GM23338 (cell line): Measurements from ENCODE around the gene SEC14L1. TPM values are rescaled to one million over a fixed set of nuclear protein-coding genes. Genes with fewer than 3 reads are reported as not detected.

ENCODE experiments used
- ATAC-seq: fragments of 200-7000 bp; cut with Tn5 transposase; 3 replicates; pipeline ENCODE4 v1.9.1; 2020
- DNase-seq: peaks from one replicate; pipeline ENCODE4 v3.0.0-alpha.2; 2015; ENCODE audit warnings: low spot score
- H2AFZ ChIP-seq: fragments of 200-600 bp; sonication (generic); 2 replicates; pipeline ENCODE4 v1.8.0; 2016; ENCODE audit warnings: antibody characterized with exemption, mild to moderate bottlenecking, moderate library complexity
- H3F3A ChIP-seq: fragments of 200-600 bp; sonication (generic); replicated peaks from 2 replicates; pipeline ENCODE4 v1.8.0; 2017; ENCODE audit warnings: antibody characterized with exemption, mixed run types, low read depth
- H3K27ac ChIP-seq: fragments of 200-600 bp; sonication (generic); 2 replicates; pipeline ENCODE4 v1.6.1; 2016; ENCODE audit warnings: low read depth
- H3K27me3 ChIP-seq: fragments of 200-600 bp; sonication (generic); 2 replicates; pipeline ENCODE4 v1.8.0; 2016; ENCODE audit warnings: mild to moderate bottlenecking, mixed run types, moderate library complexity; ENCODE audit not compliant: insufficient read depth
- H3K36me3 ChIP-seq: fragments of 200-600 bp; sonication (generic); 2 replicates; pipeline ENCODE4 v1.8.0; 2016; ENCODE audit warnings: mild to moderate bottlenecking; ENCODE audit not compliant: insufficient read depth
- H3K4me1 ChIP-seq: fragments of 200-600 bp; sonication (generic); 2 replicates; pipeline ENCODE4 v1.8.0; 2016; ENCODE audit warnings: mild to moderate bottlenecking, moderate library complexity; ENCODE audit not compliant: insufficient read depth
- H3K4me2 ChIP-seq: fragments of 200-600 bp; sonication (generic); 2 replicates; pipeline ENCODE4 v1.7.1; 2017; ENCODE audit warnings: mixed run types
- H3K4me3 ChIP-seq: fragments of 200-600 bp; sonication (generic); 2 replicates; pipeline ENCODE4 v1.6.1; 2016; ENCODE audit warnings: mixed run types
- H3K79me2 ChIP-seq: fragments of 200-600 bp; sonication (generic); replicated peaks from 2 replicates; pipeline ENCODE4 v1.8.0; 2017; ENCODE audit warnings: mild to moderate bottlenecking; ENCODE audit not compliant: insufficient read depth
- H3K9me2 ChIP-seq: fragments of 200-600 bp; sonication (generic); 2 replicates; pipeline ENCODE4 v1.8.0; 2017; ENCODE audit not compliant: insufficient read depth
- H4K20me1 ChIP-seq: fragments of 200-600 bp; sonication (generic); replicated peaks from 2 replicates; pipeline ENCODE4 v1.8.0; 2017; ENCODE audit warnings: mild to moderate bottlenecking; ENCODE audit not compliant: insufficient read depth
- H3K27ac Mint-ChIP-seq: 2 replicates; pipeline ENCODE4 v1.8.0; 2020; ENCODE audit warnings: inconsistent platforms, mild to moderate bottlenecking, moderate library complexity, mixed read lengths
- H3K27me3 Mint-ChIP-seq: 3 replicates; pipeline ENCODE4 v1.8.0; 2022; ENCODE audit warnings: low read depth, mild to moderate bottlenecking, moderate library complexity, mixed read lengths, inconsistent platforms; ENCODE audit not compliant: insufficient read depth, poor library complexity
- H3K36me3 Mint-ChIP-seq: 3 replicates; pipeline ENCODE4 v1.8.0; 2021; ENCODE audit warnings: low read depth, mild to moderate bottlenecking, inconsistent platforms, moderate library complexity, mixed read lengths
- H3K4me1 Mint-ChIP-seq: 3 replicates; pipeline ENCODE4 v1.8.0; 2020; ENCODE audit warnings: mild to moderate bottlenecking, inconsistent platforms, mixed read lengths
- H3K4me3 Mint-ChIP-seq: 3 replicates; pipeline ENCODE4 v1.8.0; 2021; ENCODE audit warnings: moderate library complexity, mild to moderate bottlenecking, inconsistent platforms, mixed read lengths
- H3K9me3 Mint-ChIP-seq: 3 replicates; pipeline ENCODE4 v1.8.0; 2020; ENCODE audit warnings: moderate library complexity, mild to moderate bottlenecking, inconsistent platforms, mixed read lengths
- CREB1 ChIP-seq: fragments of 250-450 bp; sonication (Bioruptor Pico); IDR thresholded peaks from 2 replicates; pipeline ENCODE4 v1.5.0; 2020; ENCODE audit warnings: low read depth, mild to moderate bottlenecking, moderate library complexity
- EZH2 ChIP-seq: fragments of 200-600 bp; sonication (generic); IDR thresholded peaks from one replicate; pipeline ENCODE4 v1.8.0; 2017; ENCODE audit warnings: antibody characterized with exemption, mild to moderate bottlenecking, low read depth; ENCODE audit not compliant: unreplicated experiment
- EZH2phosphoT487 ChIP-seq: fragments of 200-600 bp; sonication (generic); IDR thresholded peaks from one replicate; pipeline ENCODE4 v1.8.1; 2018; ENCODE audit warnings: antibody characterized with exemption; ENCODE audit not compliant: unreplicated experiment
- JUNB ChIP-seq: IDR thresholded peaks from one replicate; pipeline ENCODE4 v1.6.1; 2016; ENCODE audit warnings: antibody characterized with exemption; ENCODE audit not compliant: unreplicated experiment
- NANOG ChIP-seq: IDR thresholded peaks from 2 replicates; pipeline ENCODE4 v1.6.1; 2016; ENCODE audit warnings: antibody characterized with exemption, borderline replicate concordance
- POLR2AphosphoS5 ChIP-seq: IDR thresholded peaks from 2 replicates; pipeline ENCODE4 v1.6.1; 2016; ENCODE audit warnings: antibody characterized with exemption, low read depth
- STAT1 ChIP-seq: IDR thresholded peaks from one replicate; pipeline ENCODE4 v1.6.1; 2016; ENCODE audit warnings: antibody characterized with exemption; ENCODE audit not compliant: unreplicated experiment
- ZNF114 ChIP-seq: fragments of 250-450 bp; sonication (Bioruptor Pico); IDR thresholded peaks from 2 replicates; pipeline ENCODE4 v1.5.0; 2020; ENCODE audit warnings: mild to moderate bottlenecking, moderate library complexity
- ZNF331 ChIP-seq: fragments of 250-450 bp; sonication (Bioruptor Pico); IDR thresholded peaks from 2 replicates; pipeline ENCODE4 v1.5.0; 2020; ENCODE audit warnings: low read depth, mild to moderate bottlenecking, moderate library complexity
- polyA plus RNA-seq: library from polyadenylated mRNA; unstranded; fragments of >200 nt; fragmentation: Nextera tagmentation; extraction: Ambion mirVana; gene quantifications from 2 replicates; pipeline ENCODE4 v1.2.1, GENCODE V29; 2016
- total RNA-seq: library from RNA; depleted of rRNA; stranded (reverse); fragments of >200 nt; shearing (Covaris generic); gene quantifications from 2 replicates; pipeline ENCODE4 v1.2.3, GENCODE V29; 2014
- TF ChIP-seq, protein P1 (sequence below): fragments of 250-450 bp; sonication (Bioruptor Pico); IDR thresholded peaks from 2 replicates; pipeline ENCODE4 v1.5.0; 2020; ENCODE audit warnings: mild to moderate bottlenecking, moderate library complexity
- TF ChIP-seq, protein P2 (sequence below): IDR thresholded peaks from 2 replicates; pipeline ENCODE4 v1.6.1; 2016; ENCODE audit warnings: antibody characterized with exemption
- TF ChIP-seq, protein P3 (sequence below): IDR thresholded peaks from one replicate; pipeline ENCODE4 v1.6.1; 2018; ENCODE audit warnings: antibody characterized with exemption; ENCODE audit not compliant: unreplicated experiment
- TF ChIP-seq, protein P4 (sequence below), 2 experiments: fragments of 200-600 bp in 1 of 2; sonication (generic) in 1 of 2; conservative IDR thresholded peaks; 2 replicates each; pipeline versions ENCODE4 v1.5.1 to v1.6.1; 2016 to 2017; ENCODE audit warnings: antibody characterized with exemption in 2 of 2, low read depth in 2 of 2, mild to moderate bottlenecking in 2 of 2, moderate library complexity in 1 of 2

Gene SEC14L1
- total and polyA plus RNA-seq, 2 experiments from 2014 or later, result 26.8 to 54.8 TPM

DNA sequence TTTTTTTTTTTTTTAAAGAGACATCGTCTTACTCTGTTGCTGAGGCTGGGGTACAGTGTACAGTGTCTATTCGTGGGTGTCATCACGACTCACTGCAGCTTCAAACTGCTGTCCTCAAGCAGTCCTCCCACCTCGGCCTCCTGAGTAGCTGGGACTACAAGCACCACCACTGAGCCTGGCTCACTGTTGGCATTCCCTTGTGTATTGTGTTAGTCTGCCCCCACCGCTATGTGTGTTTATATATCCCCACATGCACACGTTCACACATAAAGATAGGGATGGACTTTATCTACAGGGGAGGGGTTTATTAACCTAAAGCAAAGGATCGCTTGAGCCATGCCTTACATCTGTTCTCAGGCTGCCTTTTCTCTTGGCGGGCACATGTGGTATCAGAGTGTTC is 63.8 kb downstream of the SEC14L1 start:
- TF ChIP-seq ZNF331 (CRISPR knock-in tag) (no peak), EZH2phosphoT487 (no peak), EZH2 (no peak), CREB1 (CRISPR knock-in tag) (no peak), NANOG (no peak), JUNB (no peak), STAT1 (no peak), ZNF114 (CRISPR knock-in tag) (no peak), POLR2AphosphoS5 (no peak)
- TF ChIP-seq, protein P1, sequence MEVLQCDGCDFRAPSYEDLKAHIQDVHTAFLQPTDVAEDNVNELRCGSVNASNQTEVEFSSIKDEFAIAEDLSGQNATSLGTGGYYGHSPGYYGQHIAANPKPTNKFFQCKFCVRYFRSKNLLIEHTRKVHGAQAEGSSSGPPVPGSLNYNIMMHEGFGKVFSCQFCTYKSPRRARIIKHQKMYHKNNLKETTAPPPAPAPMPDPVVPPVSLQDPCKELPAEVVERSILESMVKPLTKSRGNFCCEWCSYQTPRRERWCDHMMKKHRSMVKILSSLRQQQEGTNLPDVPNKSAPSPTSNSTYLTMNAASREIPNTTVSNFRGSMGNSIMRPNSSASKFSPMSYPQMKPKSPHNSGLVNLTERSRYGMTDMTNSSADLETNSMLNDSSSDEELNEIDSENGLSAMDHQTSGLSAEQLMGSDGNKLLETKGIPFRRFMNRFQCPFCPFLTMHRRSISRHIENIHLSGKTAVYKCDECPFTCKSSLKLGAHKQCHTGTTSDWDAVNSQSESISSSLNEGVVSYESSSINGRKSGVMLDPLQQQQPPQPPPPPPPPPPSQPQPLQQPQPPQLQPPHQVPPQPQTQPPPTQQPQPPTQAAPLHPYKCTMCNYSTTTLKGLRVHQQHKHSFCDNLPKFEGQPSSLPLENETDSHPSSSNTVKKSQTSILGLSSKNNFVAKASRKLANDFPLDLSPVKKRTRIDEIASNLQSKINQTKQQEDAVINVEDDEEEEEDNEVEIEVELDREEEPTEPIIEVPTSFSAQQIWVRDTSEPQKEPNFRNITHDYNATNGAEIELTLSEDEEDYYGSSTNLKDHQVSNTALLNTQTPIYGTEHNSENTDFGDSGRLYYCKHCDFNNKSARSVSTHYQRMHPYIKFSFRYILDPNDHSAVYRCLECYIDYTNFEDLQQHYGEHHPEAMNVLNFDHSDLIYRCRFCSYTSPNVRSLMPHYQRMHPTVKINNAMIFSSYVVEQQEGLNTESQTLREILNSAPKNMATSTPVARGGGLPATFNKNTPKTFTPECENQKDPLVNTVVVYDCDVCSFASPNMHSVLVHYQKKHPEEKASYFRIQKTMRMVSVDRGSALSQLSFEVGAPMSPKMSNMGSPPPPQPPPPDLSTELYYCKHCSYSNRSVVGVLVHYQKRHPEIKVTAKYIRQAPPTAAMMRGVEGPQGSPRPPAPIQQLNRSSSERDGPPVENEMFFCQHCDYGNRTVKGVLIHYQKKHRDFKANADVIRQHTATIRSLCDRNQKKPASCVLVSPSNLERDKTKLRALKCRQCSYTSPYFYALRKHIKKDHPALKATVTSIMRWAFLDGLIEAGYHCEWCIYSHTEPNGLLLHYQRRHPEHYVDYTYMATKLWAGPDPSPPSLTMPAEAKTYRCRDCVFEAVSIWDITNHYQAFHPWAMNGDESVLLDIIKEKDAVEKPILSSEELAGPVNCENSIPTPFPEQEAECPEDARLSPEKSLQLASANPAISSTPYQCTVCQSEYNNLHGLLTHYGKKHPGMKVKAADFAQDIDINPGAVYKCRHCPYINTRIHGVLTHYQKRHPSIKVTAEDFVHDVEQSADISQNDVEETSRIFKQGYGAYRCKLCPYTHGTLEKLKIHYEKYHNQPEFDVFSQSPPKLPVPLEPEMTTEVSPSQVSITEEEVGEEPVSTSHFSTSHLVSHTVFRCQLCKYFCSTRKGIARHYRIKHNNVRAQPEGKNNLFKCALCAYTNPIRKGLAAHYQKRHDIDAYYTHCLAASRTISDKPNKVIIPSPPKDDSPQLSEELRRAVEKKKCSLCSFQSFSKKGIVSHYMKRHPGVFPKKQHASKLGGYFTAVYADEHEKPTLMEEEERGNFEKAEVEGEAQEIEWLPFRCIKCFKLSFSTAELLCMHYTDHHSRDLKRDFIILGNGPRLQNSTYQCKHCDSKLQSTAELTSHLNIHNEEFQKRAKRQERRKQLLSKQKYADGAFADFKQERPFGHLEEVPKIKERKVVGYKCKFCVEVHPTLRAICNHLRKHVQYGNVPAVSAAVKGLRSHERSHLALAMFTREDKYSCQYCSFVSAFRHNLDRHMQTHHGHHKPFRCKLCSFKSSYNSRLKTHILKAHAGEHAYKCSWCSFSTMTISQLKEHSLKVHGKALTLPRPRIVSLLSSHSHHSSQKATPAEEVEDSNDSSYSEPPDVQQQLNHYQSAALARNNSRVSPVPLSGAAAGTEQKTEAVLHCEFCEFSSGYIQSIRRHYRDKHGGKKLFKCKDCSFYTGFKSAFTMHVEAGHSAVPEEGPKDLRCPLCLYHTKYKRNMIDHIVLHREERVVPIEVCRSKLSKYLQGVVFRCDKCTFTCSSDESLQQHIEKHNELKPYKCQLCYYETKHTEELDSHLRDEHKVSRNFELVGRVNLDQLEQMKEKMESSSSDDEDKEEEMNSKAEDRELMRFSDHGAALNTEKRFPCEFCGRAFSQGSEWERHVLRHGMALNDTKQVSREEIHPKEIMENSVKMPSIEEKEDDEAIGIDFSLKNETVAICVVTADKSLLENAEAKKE (CRISPR knock-in tag), result no peak
- TF ChIP-seq, protein P2, sequence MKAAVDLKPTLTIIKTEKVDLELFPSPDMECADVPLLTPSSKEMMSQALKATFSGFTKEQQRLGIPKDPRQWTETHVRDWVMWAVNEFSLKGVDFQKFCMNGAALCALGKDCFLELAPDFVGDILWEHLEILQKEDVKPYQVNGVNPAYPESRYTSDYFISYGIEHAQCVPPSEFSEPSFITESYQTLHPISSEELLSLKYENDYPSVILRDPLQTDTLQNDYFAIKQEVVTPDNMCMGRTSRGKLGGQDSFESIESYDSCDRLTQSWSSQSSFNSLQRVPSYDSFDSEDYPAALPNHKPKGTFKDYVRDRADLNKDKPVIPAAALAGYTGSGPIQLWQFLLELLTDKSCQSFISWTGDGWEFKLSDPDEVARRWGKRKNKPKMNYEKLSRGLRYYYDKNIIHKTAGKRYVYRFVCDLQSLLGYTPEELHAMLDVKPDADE, result no peak
- TF ChIP-seq, protein P3, sequence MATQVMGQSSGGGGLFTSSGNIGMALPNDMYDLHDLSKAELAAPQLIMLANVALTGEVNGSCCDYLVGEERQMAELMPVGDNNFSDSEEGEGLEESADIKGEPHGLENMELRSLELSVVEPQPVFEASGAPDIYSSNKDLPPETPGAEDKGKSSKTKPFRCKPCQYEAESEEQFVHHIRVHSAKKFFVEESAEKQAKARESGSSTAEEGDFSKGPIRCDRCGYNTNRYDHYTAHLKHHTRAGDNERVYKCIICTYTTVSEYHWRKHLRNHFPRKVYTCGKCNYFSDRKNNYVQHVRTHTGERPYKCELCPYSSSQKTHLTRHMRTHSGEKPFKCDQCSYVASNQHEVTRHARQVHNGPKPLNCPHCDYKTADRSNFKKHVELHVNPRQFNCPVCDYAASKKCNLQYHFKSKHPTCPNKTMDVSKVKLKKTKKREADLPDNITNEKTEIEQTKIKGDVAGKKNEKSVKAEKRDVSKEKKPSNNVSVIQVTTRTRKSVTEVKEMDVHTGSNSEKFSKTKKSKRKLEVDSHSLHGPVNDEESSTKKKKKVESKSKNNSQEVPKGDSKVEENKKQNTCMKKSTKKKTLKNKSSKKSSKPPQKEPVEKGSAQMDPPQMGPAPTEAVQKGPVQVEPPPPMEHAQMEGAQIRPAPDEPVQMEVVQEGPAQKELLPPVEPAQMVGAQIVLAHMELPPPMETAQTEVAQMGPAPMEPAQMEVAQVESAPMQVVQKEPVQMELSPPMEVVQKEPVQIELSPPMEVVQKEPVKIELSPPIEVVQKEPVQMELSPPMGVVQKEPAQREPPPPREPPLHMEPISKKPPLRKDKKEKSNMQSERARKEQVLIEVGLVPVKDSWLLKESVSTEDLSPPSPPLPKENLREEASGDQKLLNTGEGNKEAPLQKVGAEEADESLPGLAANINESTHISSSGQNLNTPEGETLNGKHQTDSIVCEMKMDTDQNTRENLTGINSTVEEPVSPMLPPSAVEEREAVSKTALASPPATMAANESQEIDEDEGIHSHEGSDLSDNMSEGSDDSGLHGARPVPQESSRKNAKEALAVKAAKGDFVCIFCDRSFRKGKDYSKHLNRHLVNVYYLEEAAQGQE, result no peak
- TF ChIP-seq, protein P4, sequence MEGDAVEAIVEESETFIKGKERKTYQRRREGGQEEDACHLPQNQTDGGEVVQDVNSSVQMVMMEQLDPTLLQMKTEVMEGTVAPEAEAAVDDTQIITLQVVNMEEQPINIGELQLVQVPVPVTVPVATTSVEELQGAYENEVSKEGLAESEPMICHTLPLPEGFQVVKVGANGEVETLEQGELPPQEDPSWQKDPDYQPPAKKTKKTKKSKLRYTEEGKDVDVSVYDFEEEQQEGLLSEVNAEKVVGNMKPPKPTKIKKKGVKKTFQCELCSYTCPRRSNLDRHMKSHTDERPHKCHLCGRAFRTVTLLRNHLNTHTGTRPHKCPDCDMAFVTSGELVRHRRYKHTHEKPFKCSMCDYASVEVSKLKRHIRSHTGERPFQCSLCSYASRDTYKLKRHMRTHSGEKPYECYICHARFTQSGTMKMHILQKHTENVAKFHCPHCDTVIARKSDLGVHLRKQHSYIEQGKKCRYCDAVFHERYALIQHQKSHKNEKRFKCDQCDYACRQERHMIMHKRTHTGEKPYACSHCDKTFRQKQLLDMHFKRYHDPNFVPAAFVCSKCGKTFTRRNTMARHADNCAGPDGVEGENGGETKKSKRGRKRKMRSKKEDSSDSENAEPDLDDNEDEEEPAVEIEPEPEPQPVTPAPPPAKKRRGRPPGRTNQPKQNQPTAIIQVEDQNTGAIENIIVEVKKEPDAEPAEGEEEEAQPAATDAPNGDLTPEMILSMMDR (conservative IDR thresholded peaks at IDR 0.05; ENCODE audit: low read depth in 2 of 2), result no peak
- Histone ChIP-seq H3K4me2 (no peak overlapping the region), H3K4me3 (no peak overlapping the region), H3K27ac (no peak overlapping the region), H3K27me3 (no peaks in the 10 kb centered on the region), H3K9me2 (no peaks in the 10 kb centered on the region), H3K4me1 (no peaks in the 10 kb centered on the region), H4K20me1 (no peaks in the 10 kb centered on the region), H3K79me2 (no peaks in the 10 kb centered on the region), H3F3A (no peaks in the 10 kb centered on the region), H3K36me3 (peaks cover 44% of the 10 kb centered on the region), H2AFZ (no peak overlapping the region)
- no peak for ATAC-seq
- peaks cover 42% of the 10 kb centered on the region for H3K36me3 Mint-ChIP-seq
- H3K4me1 Mint-ChIP-seq, result peaks cover 3% of the 10 kb centered on the region; the same call in 2 of the 3 replicates
- H3K27me3 Mint-ChIP-seq, result peaks cover 5% of the 10 kb centered on the region
- H3K27ac Mint-ChIP-seq, result no peak overlapping the region
- no peak overlapping the region for H3K4me3 Mint-ChIP-seq
- no peaks in the 10 kb centered on the region for H3K9me3 Mint-ChIP-seq
- DNase-seq, result no peak
